Peyer's patch (tissue), 4 donors: ENCODE data around the gene TTLL12.

Source experiments
- POLR2A ChIP-seq, 2 donors: fragments of 450-650 bp; IDR thresholded peaks; one replicate each; pipeline ENCODE4 v1.5.1; 2017; ENCODE audit warnings: antibody characterized with exemption in 2 of 2, mild to moderate bottlenecking in 2 of 2, moderate library complexity in 2 of 2
- TF ChIP-seq, protein P1 (sequence below), 6 experiments: fragments of 450-650 bp in 4 of 6; fragments of 200-600 bp in 2 of 6; sonication (generic) in 1 of 6; IDR thresholded peaks; one replicate each; pipeline ENCODE4 v1.5.1; 2017 to 2019; ENCODE audit warnings: antibody characterized with exemption in 6 of 6, mild to moderate bottlenecking in 3 of 6, moderate library complexity in 1 of 6

DNA sequence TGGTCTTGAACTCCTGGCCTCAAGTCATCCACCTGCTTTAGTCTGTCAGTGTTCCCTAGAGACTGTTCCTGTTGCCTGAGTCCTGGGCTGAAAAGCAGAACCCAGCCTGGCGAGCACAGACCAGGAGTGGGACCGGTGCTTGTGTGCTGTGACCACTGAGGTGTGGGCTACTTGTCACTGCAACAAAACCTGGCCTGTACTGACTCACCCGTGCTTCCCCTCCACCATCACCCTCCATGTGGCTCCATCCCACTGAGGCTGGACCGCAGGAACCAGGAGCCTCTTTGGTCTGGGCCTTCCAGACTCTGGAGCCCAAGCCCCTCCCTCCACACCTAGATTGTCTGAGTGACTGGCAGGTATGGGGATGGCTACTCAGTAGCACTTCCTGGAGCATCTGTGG lies 52.4 kb downstream of the TTLL12 start:
- TF ChIP-seq, protein P1, sequence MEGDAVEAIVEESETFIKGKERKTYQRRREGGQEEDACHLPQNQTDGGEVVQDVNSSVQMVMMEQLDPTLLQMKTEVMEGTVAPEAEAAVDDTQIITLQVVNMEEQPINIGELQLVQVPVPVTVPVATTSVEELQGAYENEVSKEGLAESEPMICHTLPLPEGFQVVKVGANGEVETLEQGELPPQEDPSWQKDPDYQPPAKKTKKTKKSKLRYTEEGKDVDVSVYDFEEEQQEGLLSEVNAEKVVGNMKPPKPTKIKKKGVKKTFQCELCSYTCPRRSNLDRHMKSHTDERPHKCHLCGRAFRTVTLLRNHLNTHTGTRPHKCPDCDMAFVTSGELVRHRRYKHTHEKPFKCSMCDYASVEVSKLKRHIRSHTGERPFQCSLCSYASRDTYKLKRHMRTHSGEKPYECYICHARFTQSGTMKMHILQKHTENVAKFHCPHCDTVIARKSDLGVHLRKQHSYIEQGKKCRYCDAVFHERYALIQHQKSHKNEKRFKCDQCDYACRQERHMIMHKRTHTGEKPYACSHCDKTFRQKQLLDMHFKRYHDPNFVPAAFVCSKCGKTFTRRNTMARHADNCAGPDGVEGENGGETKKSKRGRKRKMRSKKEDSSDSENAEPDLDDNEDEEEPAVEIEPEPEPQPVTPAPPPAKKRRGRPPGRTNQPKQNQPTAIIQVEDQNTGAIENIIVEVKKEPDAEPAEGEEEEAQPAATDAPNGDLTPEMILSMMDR (IDR thresholded peaks at IDR 0.05): no peak
- no peak for TF ChIP-seq POLR2A (IDR thresholded peaks at IDR 0.05)
